IPS-15b (cell line): ENCODE results near the gene NID1.
"Not testable (repeated sequence)": the region's sequence is repeated elsewhere in the genome, so short reads cannot be mapped to it uniquely, and the experiment has no call there.

Experiments used
- H3K27me3 ChIP-seq: one replicate; pipeline ENCODE4 v1.6.1; 2013; ENCODE audit warnings: low read length; ENCODE audit not compliant: control insufficient read depth, insufficient read depth
- H3K36me3 ChIP-seq: one replicate; pipeline ENCODE4 v1.6.1; 2013; ENCODE audit warnings: low read length; ENCODE audit not compliant: control insufficient read depth, insufficient read depth
- H3K4me1 ChIP-seq: one replicate; pipeline ENCODE4 v1.6.1; 2013; ENCODE audit warnings: mild to moderate bottlenecking, low read length; ENCODE audit not compliant: control insufficient read depth, insufficient read depth
- H3K4me3 ChIP-seq: one replicate; pipeline ENCODE4 v1.5.1; 2013; ENCODE audit warnings: low read depth, low read length
- H3K9ac ChIP-seq: one replicate; pipeline ENCODE4 v1.6.1; 2013; ENCODE audit warnings: low read depth, mild to moderate bottlenecking, low read length
- H3K9me3 ChIP-seq: one replicate; pipeline ENCODE4 v1.6.1; 2013; ENCODE audit warnings: mild to moderate bottlenecking, low read length; ENCODE audit not compliant: control insufficient read depth, insufficient read depth

NID1 gene

DNA sequence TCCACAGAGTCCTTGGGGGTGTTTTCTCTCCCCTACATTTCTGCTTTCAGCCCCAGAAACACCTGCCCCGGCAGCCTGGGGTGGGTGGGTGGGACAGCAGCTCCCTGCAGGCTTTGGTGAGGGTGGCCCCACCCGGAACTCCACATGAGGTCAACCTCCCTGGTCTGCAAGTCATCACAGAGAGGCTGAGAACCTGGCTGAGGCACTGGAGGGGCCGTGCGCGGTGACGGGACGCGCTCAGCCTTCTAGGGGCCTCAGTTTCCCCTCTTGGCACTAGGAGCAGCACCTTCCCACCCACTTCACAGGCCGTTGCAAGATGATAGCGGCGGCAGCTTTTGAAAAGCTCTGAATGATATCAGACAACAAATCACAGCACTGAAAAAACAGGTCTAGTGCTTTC is 37.7 kb upstream of the NID1 start:
- Histone ChIP-seq H3K9ac (no peak overlapping the region), H3K36me3 (no peaks in the 10 kb centered on the region), H3K27me3 (no peaks in the 10 kb centered on the region), H3K4me1 (peaks cover 3% of the 10 kb centered on the region), H3K4me3 (no peak overlapping the region), H3K9me3 (no peaks in the 10 kb centered on the region)

DNA sequence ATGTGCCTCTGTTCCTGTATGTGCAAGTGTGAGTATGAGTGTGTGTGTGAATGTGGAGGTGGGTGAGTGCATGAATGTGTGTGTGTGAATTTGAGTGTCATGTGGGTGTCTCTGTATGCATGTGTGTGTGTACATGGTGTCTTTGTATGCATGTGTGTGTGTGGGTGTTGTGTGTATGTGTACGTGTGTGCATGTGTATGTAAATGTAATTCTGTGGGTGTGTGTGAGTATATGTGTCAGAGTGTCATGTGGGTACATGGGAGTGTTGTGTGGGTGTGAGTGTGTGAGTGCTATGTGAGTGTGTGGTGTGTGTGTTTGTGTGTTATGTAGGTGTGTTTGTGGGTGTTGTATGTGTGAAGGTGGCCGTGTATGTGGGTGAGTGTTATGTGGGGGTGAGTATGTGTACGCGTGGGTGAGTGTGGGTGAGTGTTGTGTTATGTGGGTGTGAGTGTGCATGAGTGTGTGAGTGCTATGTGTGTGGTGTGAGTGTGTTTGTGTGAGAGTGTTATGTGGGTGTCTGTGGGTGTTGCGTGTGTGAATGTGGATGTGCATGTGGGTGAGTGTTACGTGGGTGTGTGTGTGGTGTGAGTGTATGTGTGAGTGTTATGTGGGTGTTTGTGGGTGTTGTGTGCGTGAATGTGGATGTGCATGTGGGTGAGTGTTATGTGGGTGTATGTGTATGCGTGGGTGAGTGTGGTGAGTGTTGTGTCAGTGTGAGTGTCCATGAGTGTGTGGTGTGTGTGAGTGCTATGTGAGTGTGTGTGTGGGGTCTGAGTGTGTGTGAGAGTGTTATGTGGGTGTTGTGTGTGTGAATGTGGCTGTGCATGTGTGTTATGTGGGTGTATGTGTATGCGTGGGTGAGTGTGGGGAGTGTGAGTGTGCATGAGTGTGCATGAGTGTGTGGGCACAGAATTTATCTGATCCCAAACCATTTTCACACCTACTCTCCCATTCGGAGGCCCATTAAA is 36.6 kb upstream of the NID1 start:
- H3K9ac ChIP-seq = no peak overlapping the region
- H3K9me3 ChIP-seq = no peaks in the 10 kb centered on the region
- no peak overlapping the region for H3K4me3 ChIP-seq
- no peaks in the 10 kb centered on the region for H3K36me3 ChIP-seq
- H3K27me3 ChIP-seq = no peaks in the 10 kb centered on the region
- H3K4me1 ChIP-seq = peaks cover 3% of the 10 kb centered on the region

DNA sequence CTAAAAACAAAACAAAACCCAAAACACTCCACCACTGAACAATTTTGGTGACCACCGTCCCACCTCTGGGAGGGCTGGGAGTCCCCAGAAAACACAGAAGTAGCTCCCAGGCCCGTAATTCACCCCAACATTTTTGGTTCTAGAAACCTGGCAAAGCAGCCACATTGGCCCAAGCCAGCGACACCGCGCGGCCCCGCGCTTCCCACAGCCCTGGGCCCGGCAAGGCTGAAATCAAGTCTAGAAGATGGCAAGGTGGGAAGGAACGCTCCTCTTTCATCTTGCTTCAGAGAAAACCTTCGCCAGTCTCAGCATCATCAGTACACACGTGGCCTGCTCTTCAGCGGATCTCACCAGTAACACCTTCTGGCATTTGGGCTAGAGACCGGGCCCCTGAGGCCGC is 35.9 kb upstream of the NID1 start:
- Histone ChIP-seq H3K4me1 (peaks cover 3% of the 10 kb centered on the region), H3K4me3 (no peak overlapping the region), H3K9ac (no peak overlapping the region), H3K9me3 (no peaks in the 10 kb centered on the region), H3K36me3 (no peaks in the 10 kb centered on the region), H3K27me3 (no peaks in the 10 kb centered on the region)

DNA sequence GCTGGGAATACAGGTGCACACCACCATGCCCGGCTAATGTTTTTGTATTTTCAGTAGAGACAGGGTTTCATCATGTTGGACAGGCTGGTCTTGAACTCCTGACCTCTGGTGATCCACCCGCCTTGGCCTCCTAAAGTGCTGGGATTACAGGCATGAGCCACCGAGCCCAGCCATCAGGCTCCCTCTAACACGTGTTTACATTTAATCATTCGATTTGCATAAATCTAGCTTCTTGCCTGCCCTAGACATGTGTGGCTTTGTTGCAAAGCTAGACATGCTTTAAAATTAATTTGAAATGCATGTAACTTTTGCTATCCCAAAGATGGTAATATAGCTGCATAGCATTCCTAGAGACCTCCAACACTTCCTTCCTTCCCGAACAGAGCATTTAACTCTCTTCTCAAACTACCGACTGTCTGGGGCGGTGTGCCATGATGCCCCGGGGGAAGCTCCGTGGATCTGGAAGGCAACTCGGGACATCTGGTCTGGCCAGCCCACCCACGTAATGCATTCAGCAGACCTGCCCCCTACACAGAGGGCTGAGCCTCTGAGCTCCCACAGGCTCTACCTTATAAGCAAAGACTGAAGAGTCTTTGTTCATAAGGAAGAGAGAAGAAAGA is 34.6 kb upstream of the NID1 start:
- peaks cover 3% of the 10 kb centered on the region for H3K4me1 ChIP-seq
- H3K9ac ChIP-seq = no peak overlapping the region
- no peak overlapping the region for H3K4me3 ChIP-seq
- H3K36me3 ChIP-seq = no peaks in the 10 kb centered on the region
- no peaks in the 10 kb centered on the region for H3K27me3 ChIP-seq
- H3K9me3 ChIP-seq = no peaks in the 10 kb centered on the region

DNA sequence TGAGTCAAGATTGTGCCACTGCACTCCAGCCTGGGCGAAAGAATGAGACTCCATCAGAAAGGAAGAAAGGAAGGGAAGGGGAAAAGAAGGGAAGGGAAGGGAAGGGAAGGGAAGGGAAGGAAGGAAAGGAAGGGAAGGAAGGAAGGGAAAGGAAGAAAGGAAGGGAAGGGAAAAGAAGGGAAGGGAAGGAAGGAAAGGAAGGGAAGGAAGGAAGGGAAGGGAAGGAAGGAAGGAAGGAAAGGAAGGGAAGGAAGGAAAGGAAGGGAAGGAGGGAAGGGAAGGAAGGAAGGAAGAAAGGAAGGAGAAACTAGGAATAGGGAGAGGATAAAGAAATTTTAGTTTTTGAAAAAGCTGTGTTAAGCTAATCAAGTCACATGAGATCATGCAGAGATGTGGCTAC is 33.4 kb upstream of the NID1 start:
- Histone ChIP-seq H3K4me3 (no peak overlapping the region), H3K4me1 (peaks cover under 1% of the 10 kb centered on the region), H3K36me3 (no peaks in the 10 kb centered on the region), H3K9me3 (no peaks in the 10 kb centered on the region), H3K27me3 (no peaks in the 10 kb centered on the region), H3K9ac (no peak overlapping the region)

DNA sequence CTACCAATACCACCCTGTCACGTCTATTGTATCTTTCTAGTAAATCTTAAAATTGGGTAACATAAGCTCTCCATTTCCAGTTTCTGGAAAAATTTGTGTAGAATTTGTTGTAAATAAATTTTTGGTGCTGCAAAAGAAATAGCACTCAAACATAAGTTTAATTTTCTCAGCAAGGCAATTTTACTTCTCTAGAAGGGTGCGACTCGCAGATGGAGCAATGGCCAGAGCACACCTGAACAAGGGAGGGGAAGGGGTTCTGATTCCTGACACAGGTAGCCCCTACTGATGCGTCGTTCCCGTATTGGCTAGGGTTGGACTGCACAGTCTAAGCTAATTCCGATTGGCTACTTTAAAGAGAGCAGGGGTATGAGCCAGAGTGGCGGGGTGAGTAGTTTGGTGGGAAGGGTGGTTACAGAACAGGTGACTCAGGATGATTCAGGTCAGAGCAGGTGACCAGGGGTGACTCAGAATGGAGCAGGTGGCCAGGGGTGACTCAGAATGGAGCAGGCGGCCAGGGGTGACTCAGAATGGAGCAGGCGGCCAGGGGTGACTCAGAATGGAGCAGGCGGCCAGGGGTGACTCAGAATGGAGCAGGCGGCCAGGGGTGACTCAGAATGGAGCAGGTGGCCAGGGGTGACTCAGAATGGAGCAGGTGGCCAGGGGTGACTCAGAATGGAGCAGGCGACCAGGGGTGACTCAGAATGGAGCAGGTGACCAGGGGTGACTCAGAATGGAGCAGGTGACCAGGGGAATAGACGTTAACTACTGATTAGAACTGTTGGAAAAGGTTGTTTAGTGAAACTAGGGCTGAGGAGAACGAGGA is 32.0 kb upstream of the NID1 start:
- H3K9ac ChIP-seq, H3K4me3 ChIP-seq, H3K27me3 ChIP-seq, H3K4me1 ChIP-seq, H3K9me3 ChIP-seq, H3K36me3 ChIP-seq: not testable (repeated sequence)

DNA sequence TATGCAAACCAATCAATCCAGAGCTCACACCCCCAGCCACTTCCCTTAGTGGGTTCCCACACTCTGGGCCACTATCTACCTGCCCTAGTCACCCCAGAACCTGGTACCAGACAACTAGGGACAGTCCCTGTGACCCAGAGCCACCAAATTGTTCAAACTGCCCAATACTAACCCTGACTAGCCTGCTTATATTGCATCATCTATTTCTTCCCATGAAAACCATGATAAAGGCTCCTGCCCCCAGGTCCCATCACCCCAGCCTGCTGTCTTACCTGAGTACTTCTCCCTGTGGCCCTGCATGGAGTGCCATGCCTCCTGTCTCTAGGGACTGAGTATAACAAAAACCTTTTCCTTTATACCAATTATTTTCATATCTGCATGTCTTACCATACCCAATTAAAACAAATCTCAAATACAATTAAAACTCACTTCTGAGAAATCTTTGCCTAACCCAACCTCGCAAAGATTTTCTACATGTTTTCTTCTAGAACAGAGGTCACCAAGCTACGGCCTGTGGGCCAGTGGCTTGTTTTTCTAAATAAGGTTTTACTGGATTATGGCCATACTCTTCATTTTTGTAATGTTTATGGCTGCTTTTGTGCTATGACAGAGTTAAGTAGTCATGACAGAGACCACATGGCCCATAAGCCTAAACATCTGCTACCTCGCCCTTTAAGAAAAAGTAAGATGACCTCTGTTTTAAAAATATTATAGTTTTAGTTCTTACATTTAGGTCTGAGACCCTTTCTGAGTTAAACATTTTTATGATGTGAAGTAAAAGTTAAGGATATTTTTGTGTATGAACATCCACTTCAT is 31.0 kb upstream of the NID1 start:
- no peak overlapping the region for H3K4me3 ChIP-seq
- H3K27me3 ChIP-seq = no peaks in the 10 kb centered on the region

DNA sequence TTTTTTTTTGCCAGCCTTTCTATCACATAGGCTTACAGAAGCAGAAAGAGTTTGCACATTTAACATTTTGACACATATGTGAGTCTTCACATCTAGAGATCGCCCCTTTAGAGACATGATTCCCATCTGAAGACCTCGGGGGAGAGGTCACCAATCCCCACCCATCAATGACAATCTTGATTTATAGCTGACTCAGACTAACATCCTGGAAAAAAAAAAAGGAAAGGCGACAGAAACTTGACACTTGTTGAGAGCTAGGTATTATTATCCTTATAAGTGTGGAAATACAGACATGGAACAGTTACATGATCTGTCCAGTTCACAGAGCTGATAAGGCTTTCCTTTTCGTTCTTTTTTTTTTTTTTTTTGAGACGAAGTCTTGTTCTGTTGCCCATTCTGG is 28.0 kb upstream of the NID1 start:
- Histone ChIP-seq H3K9me3 (no peaks in the 10 kb centered on the region), H3K9ac (no peak overlapping the region), H3K4me1 (no peaks in the 10 kb centered on the region), H3K4me3 (no peak overlapping the region), H3K36me3 (no peaks in the 10 kb centered on the region), H3K27me3 (no peaks in the 10 kb centered on the region)

More for the DNA sequence above, 31.0 kb upstream of the NID1 start:
- H3K9me3 ChIP-seq = no peaks in the 10 kb centered on the region
- H3K4me1 ChIP-seq = no peaks in the 10 kb centered on the region
- H3K9ac ChIP-seq = no peak overlapping the region
- H3K36me3 ChIP-seq = no peaks in the 10 kb centered on the region

DNA sequence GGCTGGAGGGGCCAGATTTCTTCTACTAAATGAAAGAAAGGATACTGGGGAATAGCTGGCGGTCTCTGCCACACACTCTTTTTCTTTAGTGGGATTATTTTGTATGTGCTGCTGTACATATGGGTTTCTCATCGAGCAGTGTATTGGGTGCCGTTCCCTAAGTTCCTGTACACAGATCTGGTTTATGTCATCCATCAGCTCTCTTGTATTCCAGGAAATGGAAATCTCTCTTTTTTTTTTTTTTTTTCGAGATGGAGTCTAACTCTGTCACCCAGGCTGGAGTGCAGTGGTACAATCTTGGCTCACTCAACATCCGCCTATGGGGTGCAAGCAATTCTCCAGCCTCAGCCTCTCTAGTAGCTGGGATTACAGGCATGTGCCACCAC is 27.0 kb upstream of the NID1 start:
- Histone ChIP-seq H3K9me3 (no peaks in the 10 kb centered on the region), H3K4me1 (no peaks in the 10 kb centered on the region), H3K27me3 (no peaks in the 10 kb centered on the region), H3K36me3 (no peaks in the 10 kb centered on the region), H3K4me3 (no peak overlapping the region), H3K9ac (no peak overlapping the region)

DNA sequence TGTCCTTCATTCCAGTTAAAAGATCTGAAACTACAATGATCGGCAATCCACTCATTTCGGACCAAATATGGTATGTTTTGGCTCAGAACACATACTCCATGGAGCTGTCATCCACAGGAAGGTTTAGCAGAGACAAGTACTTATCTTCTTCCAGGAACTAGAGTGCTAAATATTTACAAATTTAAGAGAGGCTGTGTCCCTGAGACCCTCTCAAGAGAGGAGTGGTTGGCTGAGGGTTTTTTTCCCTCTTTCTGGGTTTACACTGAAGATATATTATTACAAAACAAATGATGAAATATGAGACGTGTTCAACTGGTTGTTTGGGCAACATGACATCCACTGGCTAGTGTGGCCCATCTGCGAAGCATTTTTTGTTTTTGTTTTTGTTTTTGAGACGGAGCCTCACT is 25.9 kb upstream of the NID1 start:
- no peak overlapping the region for H3K4me3 ChIP-seq
- H3K9me3 ChIP-seq = no peaks in the 10 kb centered on the region
- no peaks in the 10 kb centered on the region for H3K36me3 ChIP-seq
- no peaks in the 10 kb centered on the region for H3K4me1 ChIP-seq
- no peak overlapping the region for H3K9ac ChIP-seq
- no peaks in the 10 kb centered on the region for H3K27me3 ChIP-seq
